HAP-1 (cell line): ENCODE results near the gene ZFP90.
"Not testable (repeated sequence)": the region's sequence is repeated elsewhere in the genome, so short reads cannot be mapped to it uniquely, and the experiment has no call there.

Experiments
- DNase-seq, 2 experiments: peaks; one replicate each; pipeline ENCODE4 v3.0.0-alpha.2; 2016 to 2020; ENCODE audit warnings: low spot score in 2 of 2
- H3K27me3 ChIP-seq: fragments of 250-450 bp; sonication (Bioruptor Pico); 2 replicates; pipeline ENCODE4 v1.5.1; 2020; ENCODE audit warnings: low read depth, mild to moderate bottlenecking, moderate library complexity
- H3K36me3 ChIP-seq: fragments of 250-450 bp; sonication (Bioruptor Pico); replicated peaks from 2 replicates; pipeline ENCODE4 v1.5.1; 2020; ENCODE audit warnings: mild to moderate bottlenecking
- H3K4me1 ChIP-seq: fragments of 250-450 bp; sonication (Bioruptor Pico); 2 replicates; pipeline ENCODE4 v1.5.1; 2020; ENCODE audit warnings: mild to moderate bottlenecking
- H3K4me3 ChIP-seq: fragments of 250-450 bp; sonication (Bioruptor Pico); 2 replicates; pipeline ENCODE4 v1.5.1; 2020; ENCODE audit warnings: mild to moderate bottlenecking, moderate library complexity
- H3K9me3 ChIP-seq: fragments of 250-450 bp; sonication (Bioruptor Pico); 2 replicates; pipeline ENCODE4 v1.5.1; 2020; ENCODE audit warnings: mild to moderate bottlenecking, moderate library complexity
- in situ Hi-C: fragments of 300-500 bp; cut with MboI; formaldehyde crosslinking; loops from 3 replicates; pipeline ENCODE4 v1.14.3; 2020; ENCODE audit warnings: low sequenced_read_pairs, inconsistent platforms, mixed read lengths

ZFP90 gene

DNA sequence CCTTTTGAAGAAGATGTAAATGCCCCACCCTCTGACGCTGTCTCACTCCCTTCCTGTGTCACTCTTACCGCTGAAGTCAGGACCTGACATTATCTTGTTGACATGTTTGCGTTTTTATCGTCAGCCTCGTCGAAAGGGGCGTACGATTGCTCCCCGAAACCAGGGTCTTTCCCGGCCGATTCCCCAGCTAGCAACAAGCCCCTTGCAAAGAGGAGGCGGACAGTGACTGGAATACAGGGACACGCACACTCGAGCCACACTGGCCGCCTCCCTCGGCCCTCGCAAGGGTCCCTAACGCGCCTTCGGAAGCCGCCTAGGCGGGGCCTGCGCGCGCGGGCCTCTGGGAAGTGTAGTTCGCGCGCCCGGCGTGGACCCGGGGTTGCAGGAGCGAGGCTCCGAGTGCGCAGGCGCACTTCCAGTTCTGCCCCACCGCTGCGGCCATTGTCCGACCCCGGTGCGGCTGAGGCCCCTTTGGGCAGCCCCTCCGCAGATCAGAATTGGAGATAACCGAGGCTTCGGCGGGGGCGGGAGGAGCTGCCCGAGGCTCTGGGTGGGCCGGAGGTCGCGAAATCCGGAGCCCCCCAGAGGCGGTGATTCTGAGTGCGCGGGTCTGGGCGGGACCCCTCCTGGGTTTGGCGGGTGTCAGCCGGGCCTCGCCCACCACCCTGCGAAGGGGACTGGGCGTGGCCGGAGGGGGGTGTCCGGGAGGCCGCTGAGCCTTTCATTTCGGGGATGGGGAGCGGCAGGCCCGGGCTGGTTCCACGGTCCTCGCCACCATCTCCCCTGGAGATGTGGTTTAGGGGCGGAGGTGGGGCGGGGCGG is at the start of gene ZFP90:
TSS of gene ZFP90 (plus strand) at position 412 of the 822 bp plus-strand sequence. CDS start 502 bp downstream, outside the sequence.
- Histone ChIP-seq H3K27me3 (no peaks in the 10 kb centered on the region), H3K9me3 (0 out of 2 replicates have a peak, but pooled peaks cover 4% of the 10 kb centered on the region), H3K4me1 (no peaks in the 10 kb centered on the region; the same call in 1 of the 2 replicates), H3K4me3 (peak within 1 kb of the TSS; percentile 70), H3K36me3 (peaks cover 13% of the 10 kb centered on the region)
- peak; percentile 84 to 92 for DNase-seq
- in situ Hi-C loops: no loop called here

DNA sequence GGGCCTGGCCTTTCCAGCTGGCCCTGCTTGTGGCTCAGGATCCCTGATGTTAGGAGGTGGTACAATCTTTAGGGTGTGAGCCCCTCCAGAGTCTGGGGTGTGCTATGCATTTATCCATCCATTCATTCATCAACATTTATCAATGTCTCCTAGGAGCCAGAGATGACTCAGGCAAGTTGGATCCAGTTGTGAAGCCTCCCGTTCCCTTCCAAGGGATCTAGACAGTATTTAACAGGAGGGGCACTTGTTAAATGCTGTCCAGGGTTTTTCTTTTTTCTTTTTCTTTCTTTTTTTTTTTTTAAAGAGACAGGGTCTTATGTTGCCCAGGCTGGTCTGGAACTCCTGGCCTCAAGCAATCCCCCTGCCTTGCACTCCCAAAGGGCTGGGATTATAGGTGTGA is 48.7 kb upstream of the ZFP90 start:
- no peak for DNase-seq
- H3K4me3 ChIP-seq: no peak overlapping the region
- H3K4me1 ChIP-seq: 0 out of 2 replicates have a peak, but pooled peaks cover 2% of the 10 kb centered on the region
- in situ Hi-C loops: no loop called here
- H3K27me3 ChIP-seq: no peaks in the 10 kb centered on the region
- no peaks in the 10 kb centered on the region for H3K36me3 ChIP-seq
- peaks cover 5% of the 10 kb centered on the region; the same call in 1 of the 2 replicates for H3K9me3 ChIP-seq

GRCh38 chr16:68490829-68491575 is 48.1 kb upstream of the ZFP90 start:
- H3K4me1 ChIP-seq: 0 out of 2 replicates have a peak, but pooled peaks cover 2% of the 10 kb centered on the region
- no peaks in the 10 kb centered on the region for H3K27me3 ChIP-seq
- no peak overlapping the region for H3K4me3 ChIP-seq
- H3K36me3 ChIP-seq: no peaks in the 10 kb centered on the region
- peaks cover 5% of the 10 kb centered on the region; the same call in 1 of the 2 replicates for H3K9me3 ChIP-seq
- in situ Hi-C loops: no loop called here
- no peak for DNase-seq

DNA sequence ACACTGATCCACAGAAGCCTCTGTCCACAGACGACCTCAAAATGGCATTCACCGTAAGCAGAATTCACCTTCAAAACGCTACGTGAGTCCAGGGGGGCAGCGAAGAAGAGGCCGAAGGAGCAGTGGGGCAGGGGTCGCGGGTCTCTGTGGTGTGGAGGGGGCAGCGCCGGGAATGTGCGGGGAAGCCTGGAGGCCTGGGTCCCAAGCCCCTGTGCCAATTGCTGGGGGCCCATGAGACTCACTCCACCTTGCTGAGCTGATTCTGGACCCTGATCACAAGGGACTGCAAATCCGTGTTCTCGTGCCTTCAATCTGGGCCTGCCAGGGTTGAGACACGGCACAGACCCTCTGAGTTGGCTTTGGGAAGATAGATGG is 47.5 kb upstream of the ZFP90 start:
- in situ Hi-C loops: no loop called here
- Histone ChIP-seq H3K36me3 (no peaks in the 10 kb centered on the region), H3K27me3 (no peaks in the 10 kb centered on the region), H3K4me1 (0 out of 2 replicates have a peak, but pooled peaks cover 2% of the 10 kb centered on the region), H3K9me3 (peaks cover 5% of the 10 kb centered on the region; the same call in 1 of the 2 replicates), H3K4me3 (no peak overlapping the region)
- DNase-seq: no peak

DNA sequence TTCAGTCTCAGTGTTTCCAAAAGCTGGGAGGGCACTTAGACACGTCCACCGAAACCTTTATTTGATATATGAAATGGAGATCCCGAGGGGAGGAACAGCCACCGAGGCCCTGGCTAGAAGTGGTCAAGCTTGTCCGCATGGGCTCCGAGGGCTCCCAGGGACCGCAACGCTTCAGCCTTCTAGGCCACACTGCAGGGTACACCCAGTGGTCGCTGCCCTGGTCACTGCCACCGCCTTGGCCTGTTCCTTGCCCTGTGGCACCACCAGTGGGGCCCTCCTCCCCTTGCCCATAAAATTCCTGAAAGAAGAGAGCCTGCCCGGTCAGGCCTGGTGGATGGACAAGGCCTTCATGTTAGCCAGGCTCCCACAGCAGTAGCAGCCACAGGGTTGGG is 46.9 kb upstream of the ZFP90 start:
- no peak for DNase-seq
- H3K36me3 ChIP-seq: no peaks in the 10 kb centered on the region
- in situ Hi-C loops: no loop called here
- H3K27me3 ChIP-seq: no peaks in the 10 kb centered on the region
- no peak overlapping the region for H3K4me3 ChIP-seq
- H3K4me1 ChIP-seq: no peaks in the 10 kb centered on the region
- H3K9me3 ChIP-seq: peaks cover 5% of the 10 kb centered on the region; the same call in 1 of the 2 replicates

GRCh38 chr16:68492543-68493411 is 46.3 kb upstream of the ZFP90 start:
- H3K4me3 ChIP-seq: no peak overlapping the region
- H3K9me3 ChIP-seq: peaks cover 5% of the 10 kb centered on the region; the same call in 1 of the 2 replicates
- DNase-seq: no peak
- no peaks in the 10 kb centered on the region for H3K27me3 ChIP-seq
- H3K4me1 ChIP-seq: no peaks in the 10 kb centered on the region
- in situ Hi-C loops: no loop called here
- H3K36me3 ChIP-seq: no peaks in the 10 kb centered on the region

DNA sequence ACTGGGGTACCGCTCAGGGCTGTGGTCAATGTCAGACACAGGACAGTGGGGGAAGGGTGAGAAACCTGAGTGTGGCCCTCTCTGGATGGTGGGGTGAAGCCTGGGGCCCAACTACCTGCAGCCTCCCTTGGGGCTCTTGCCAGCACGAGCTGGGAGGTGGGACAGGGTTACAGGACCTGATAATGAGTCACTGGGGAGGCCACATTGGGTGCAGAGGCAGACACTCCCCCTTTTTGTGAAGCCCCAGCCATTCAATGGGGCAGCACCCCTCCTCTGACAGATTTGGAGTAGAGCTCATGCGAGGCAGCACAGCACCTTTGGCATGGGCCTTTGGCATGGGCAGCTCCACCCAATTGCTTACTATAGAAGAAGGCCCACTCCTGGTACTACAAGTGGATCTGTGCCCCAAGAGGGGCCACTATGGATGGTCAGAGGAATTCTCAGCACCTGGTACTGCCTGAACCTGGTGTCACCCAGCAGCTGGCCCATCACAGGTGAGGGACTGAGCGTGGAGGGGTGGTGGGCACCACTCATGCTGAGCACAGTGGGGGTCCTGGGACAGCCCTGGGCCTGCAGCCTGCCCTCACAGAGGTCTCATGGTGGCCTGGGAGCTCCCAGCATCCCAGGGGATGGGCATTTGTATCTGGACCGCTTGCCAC is 45.5 kb upstream of the ZFP90 start:
- DNase-seq: no peak
- no peaks in the 10 kb centered on the region for H3K27me3 ChIP-seq
- in situ Hi-C loops: no loop called here

GRCh38 chr16:68494261-68494660 is 44.8 kb upstream of the ZFP90 start:
- H3K36me3 ChIP-seq, DNase-seq, in situ Hi-C loops, H3K4me3 ChIP-seq, H3K27me3 ChIP-seq, H3K4me1 ChIP-seq, H3K9me3 ChIP-seq: not testable (repeated sequence)

More for the DNA sequence above, 45.5 kb upstream of the ZFP90 start:
- Histone ChIP-seq H3K36me3 (no peaks in the 10 kb centered on the region), H3K4me3 (no peak overlapping the region), H3K4me1 (no peaks in the 10 kb centered on the region), H3K9me3 (peaks cover 5% of the 10 kb centered on the region; the same call in 1 of the 2 replicates)

DNA sequence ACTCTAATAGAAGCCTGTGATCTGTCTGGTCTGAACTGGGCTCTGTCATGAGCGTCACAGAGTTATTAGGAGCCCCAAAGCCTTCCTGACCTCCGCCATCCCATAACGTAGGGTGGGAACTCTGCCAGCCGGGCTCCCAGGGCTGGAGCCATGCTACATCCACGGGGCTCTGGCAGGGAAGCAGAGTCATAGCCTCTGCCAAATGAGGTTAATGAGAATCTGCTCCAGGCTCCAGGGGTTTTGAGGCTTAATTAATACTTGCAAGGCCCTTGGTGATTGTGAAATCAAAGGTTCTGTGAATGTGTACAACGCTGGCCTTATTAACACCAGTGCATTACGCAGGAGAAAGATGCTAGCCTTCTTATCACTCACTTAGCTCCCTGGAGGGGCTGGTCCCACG is 42.4 kb upstream of the ZFP90 start:
- in situ Hi-C loops: no loop called here
- DNase-seq: no peak
- no peaks in the 10 kb centered on the region for H3K4me1 ChIP-seq
- no peaks in the 10 kb centered on the region for H3K27me3 ChIP-seq
- peaks cover 5% of the 10 kb centered on the region; the same call in 1 of the 2 replicates for H3K9me3 ChIP-seq
- H3K36me3 ChIP-seq: no peaks in the 10 kb centered on the region
- H3K4me3 ChIP-seq: no peak overlapping the region

- Histone ChIP-seq H3K4me3 (no peak overlapping the region), H3K27me3 (0 out of 2 replicates have a peak, but pooled peaks cover 2% of the 10 kb centered on the region), H3K9me3 (peaks cover 5% of the 10 kb centered on the region; the same call in 1 of the 2 replicates), H3K4me1 (no peaks in the 10 kb centered on the region), H3K36me3 (no peaks in the 10 kb centered on the region)
- in situ Hi-C loops: no loop called here
- no peak for DNase-seq
Observed at GRCh38 chr16:68499006-68499405, 40.1 kb upstream of the ZFP90 start.

DNA sequence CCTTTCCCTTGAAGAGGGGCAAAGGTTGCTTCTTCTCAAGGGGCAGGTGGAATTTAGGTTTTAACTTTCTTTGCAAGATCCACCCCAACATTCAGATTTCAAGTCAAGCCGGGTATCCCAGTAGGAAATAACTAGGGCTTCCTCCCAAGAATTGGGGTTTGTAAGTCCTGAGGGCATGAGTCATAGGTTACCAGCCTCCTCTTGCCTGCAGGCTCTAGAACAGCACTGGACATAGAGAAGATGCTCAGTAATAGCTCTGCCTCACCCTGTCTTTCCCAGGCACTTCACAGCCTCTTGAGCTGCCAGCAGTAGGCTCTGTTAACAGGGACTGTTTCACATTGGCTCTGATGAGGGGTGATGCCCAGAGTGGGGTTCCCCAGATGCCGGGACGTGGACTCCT is 35.8 kb upstream of the ZFP90 start:
- Histone ChIP-seq H3K4me1 (no peaks in the 10 kb centered on the region), H3K9me3 (no peaks in the 10 kb centered on the region), H3K36me3 (no peaks in the 10 kb centered on the region), H3K4me3 (no peak overlapping the region), H3K27me3 (peaks cover 7% of the 10 kb centered on the region; the same call in 1 of the 2 replicates)
- no peak for DNase-seq
- in situ Hi-C loops: loop anchor here (25.0 kb wide), 1 partner anchor 116 kb away; no protein-coding TSS in a partner anchor

DNA sequence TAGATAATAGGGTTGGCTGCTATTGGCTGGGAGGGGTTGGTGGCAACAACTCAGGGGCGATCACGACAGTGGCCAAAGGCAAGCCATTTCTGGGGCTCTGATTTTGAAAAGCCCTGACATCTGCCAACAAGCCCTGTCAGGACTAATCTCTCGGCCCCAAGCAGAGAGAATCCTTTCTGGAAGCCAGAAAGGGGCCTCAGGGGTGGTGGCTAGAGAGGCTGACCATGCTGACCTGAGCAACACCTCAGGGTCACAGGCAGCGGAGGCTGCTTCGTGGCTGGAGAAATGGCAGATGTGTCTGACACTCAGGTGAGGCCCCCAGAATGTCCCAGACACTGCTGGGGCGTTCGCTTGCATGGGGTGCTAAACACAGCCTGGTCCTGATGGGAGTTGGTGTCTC is 35.0 kb upstream of the ZFP90 start:
- no peak for DNase-seq

More for the DNA sequence above, 35.0 kb upstream of the ZFP90 start:
- in situ Hi-C loops: loop anchor here (25.0 kb wide), 1 partner anchor 117 kb away; no protein-coding TSS in a partner anchor
- no peaks in the 10 kb centered on the region for H3K4me1 ChIP-seq
- H3K9me3 ChIP-seq: no peaks in the 10 kb centered on the region
- H3K4me3 ChIP-seq: no peak overlapping the region
- H3K27me3 ChIP-seq: peaks cover 7% of the 10 kb centered on the region; the same call in 1 of the 2 replicates
- no peaks in the 10 kb centered on the region for H3K36me3 ChIP-seq
